Esophagus squamous epithelium (tissue), 4 donors: ENCODE data around the gene AQP6.

Experiments used
- CTCF ChIP-seq, 6 experiments: fragments of 450-650 bp in 4 of 6; fragments of 200-600 bp in 2 of 6; sonication (generic) in 2 of 6; IDR thresholded peaks; one replicate each; pipeline ENCODE4 v1.5.1; 2016 to 2019; ENCODE audit warnings: antibody characterized with exemption in 6 of 6, mild to moderate bottlenecking in 4 of 6, moderate library complexity in 4 of 6
- POLR2A ChIP-seq, 4 donors: fragments of 450-650 bp; IDR thresholded peaks; one replicate each; pipeline ENCODE4 v1.6.1; 2017; ENCODE audit warnings: antibody characterized with exemption in 4 of 4, mild to moderate bottlenecking in 4 of 4, moderate library complexity in 3 of 4

DNA sequence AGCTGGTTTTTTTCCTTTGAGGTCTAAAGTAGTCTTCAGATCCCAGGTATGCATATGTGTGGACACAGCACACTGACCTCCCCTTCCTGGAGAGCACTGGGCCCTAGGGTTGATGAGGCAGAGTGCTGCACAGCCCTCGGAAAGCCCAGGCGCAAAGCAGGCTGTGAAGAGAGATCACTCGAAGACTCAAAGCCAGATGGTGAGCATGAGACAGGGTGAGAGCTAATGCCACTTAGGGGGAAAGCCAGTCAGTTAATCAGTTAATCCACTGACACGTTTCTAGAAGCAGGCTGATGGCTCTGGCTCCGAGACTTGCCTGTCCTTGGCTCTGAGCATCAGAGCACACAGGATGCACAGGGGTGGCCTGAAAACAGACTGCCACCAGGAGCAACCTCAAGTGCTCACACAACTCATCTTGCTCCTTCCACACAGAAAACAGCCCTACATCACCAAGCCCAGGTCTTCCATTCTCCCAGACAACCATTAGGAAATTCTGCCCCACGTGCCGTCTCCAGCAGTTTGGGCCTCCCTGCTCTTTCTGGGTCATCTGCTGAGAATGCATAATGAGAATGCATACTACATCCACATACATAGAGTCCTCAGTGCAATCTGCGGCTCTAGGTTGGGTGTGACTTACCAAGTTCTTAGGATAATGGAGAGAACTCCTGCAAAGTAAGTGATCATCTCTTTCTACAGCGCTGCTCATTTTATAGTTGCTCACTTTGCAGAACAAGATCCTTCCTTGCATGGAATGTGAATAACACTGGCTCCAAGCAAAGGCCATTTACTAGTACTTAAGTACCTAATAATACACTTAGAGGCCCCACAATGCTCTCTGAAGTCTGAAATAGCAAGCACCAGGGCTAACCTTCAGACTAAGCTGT, 12.0 kb downstream of the AQP6 start:
- TF ChIP-seq CTCF (IDR thresholded peaks at IDR 0.05) (no peak), POLR2A (IDR thresholded peaks at IDR 0.05) (no peak)
